ENCODE data around the gene SLC13A1. TPM values are rescaled to one million over a fixed set of nuclear protein-coding genes. Genes with fewer than 3 reads are reported as not detected.

Gene SLC13A1
- total and polyA plus RNA-seq, 12 donors: not detected

DNA sequence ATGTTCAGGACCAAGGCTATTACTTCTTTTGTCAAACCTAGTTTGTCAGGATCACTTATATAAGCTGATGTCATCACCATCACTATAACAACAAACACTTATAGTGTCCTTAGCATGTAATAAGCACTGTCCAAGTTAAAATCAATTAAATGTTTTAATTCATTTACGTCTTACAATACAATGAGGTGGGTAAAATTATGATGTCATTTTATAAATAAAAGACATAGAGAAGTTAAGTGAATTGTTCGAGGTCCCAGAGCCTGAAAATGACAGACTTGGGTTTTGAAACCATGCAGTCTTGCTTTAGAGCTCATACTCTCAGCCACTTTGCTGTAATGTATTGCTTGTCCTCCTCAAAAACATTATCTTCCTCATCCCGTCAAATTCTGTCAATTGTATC lies 48.3 kb downstream of the SLC13A1 start:
- 80 to 83% (median 83%) methylated on average over 3 of the region's 3 CpGs for WGBS, 4 donors
- no peak for TF ChIP-seq POLR2A (IDR thresholded peaks at IDR 0.05)
- TF ChIP-seq, protein P1, sequence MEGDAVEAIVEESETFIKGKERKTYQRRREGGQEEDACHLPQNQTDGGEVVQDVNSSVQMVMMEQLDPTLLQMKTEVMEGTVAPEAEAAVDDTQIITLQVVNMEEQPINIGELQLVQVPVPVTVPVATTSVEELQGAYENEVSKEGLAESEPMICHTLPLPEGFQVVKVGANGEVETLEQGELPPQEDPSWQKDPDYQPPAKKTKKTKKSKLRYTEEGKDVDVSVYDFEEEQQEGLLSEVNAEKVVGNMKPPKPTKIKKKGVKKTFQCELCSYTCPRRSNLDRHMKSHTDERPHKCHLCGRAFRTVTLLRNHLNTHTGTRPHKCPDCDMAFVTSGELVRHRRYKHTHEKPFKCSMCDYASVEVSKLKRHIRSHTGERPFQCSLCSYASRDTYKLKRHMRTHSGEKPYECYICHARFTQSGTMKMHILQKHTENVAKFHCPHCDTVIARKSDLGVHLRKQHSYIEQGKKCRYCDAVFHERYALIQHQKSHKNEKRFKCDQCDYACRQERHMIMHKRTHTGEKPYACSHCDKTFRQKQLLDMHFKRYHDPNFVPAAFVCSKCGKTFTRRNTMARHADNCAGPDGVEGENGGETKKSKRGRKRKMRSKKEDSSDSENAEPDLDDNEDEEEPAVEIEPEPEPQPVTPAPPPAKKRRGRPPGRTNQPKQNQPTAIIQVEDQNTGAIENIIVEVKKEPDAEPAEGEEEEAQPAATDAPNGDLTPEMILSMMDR (IDR thresholded peaks at IDR 0.05): no peak
- Histone ChIP-seq H3K9me3 (replicated peaks in 1 of 3) (no peaks in the 10 kb centered on the region), H3K4me1 (replicated peaks in 1 of 2) (no peaks in the 10 kb centered on the region), H3K27ac (no peak overlapping the region), H3K36me3 (replicated peaks in 1 of 2) (no peaks in the 10 kb centered on the region), H3K27me3 (no peaks in the 10 kb centered on the region), H3K4me3 (no peak overlapping the region)
- intact Hi-C loops (cut with DNase I): no loop called here
- DNase-seq: no peak

DNA sequence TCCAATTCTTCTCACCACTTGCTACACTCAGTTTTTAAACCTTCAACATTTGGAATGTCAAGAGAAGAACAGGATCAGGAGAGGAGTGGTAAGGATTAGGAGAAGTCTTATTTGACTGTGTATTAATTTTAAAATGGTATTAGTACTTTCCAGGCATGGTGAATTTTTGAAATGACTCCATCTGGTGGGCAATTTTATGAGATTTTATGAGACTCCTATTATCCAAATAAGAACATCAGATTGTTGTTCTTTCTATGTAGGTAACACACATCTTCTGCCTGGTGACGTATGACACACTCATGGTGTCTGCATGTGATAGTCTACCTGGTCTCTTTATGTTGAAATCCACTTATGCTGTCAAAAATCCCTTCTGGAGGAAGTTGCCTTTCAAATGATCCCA lies 51.0 kb downstream of the SLC13A1 start:
- intact Hi-C loops (cut with DNase I): no loop called here
- no peak for DNase-seq
- Histone ChIP-seq H3K36me3 (replicated peaks in 1 of 2) (no peaks in the 10 kb centered on the region), H3K27me3 (no peaks in the 10 kb centered on the region), H3K4me3 (no peak overlapping the region), H3K27ac (no peak overlapping the region), H3K9me3 (replicated peaks in 1 of 3) (no peaks in the 10 kb centered on the region), H3K4me1 (replicated peaks in 1 of 2) (no peaks in the 10 kb centered on the region)
- 53 to 88% (median 74%) methylated on average over 1 of the region's 1 CpG for WGBS, 4 donors
- TF ChIP-seq, protein P1 (IDR thresholded peaks at IDR 0.05): no peak
- TF ChIP-seq POLR2A (IDR thresholded peaks at IDR 0.05): no peak

DNA sequence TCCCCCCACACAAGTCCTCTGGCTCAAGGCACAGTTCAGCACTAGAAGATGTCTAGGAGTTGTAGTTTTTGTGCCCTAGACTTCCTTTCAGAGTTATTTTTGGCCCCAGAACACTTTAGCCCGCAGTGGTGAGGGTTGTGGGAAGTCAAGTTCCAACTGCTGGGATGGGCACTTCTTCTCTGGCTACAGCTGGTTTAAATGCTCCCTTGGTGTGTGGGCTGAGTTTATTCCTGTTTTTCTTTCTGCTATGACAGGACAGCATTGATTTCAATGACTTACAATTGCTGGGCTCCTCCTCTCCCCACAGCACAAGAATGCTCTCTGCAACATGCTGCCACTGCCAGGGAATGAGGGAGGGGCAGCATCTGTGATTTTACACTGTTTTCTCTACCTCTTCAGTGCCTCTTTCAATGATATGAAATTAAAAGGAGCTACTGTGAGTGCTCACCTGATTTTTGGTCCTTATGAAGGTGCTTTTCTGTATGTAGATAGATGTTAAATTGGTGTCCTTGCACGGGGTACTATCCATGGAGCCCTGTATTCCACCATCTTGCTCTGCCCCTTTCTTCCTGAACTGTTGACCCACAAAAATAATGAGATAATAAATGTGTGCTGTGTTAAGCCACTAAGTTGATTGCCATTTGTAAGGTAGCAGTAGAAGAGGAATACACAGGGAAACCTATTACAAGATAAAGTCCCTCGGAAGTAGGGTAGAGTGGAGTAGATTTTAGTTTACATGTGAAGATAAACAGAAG lies 56.3 kb downstream of the SLC13A1 start:
- Histone ChIP-seq H3K9me3 (replicated peaks in 1 of 3) (no peaks in the 10 kb centered on the region), H3K4me3 (no peak overlapping the region), H3K36me3 (replicated peaks in 1 of 2) (no peaks in the 10 kb centered on the region), H3K27me3 (no peaks in the 10 kb centered on the region), H3K27ac (no peak overlapping the region), H3K4me1 (replicated peaks in 1 of 2) (no peaks in the 10 kb centered on the region)
- intact Hi-C loops (cut with DNase I): no loop called here
- 72 to 78% (median 74%) methylated on average over 3 of the region's 3 CpGs for WGBS, 4 donors
- TF ChIP-seq, protein P1 (IDR thresholded peaks at IDR 0.05): no peak
- no peak for TF ChIP-seq POLR2A (IDR thresholded peaks at IDR 0.05)
- no peak for DNase-seq

DNA sequence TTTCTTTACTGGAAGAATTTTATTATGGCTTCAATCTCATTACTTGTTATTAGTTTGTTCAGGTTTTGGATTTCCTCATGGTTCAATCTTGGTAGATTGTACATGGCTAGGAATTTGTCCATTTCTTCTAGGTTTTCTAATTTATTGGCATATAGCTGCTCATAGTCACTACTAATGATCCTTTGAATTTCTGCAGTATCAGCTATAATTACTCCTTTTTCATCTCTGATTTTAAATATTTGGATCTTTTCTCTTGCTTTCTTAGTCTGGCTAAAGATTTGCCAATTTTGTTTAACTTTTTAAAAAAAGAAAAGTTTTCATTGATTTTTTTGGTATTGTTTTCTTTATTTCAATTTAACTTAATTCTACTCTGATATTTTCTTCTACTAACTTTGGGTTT lies 59.2 kb downstream of the SLC13A1 start:
- Histone ChIP-seq H3K4me3 (no peak overlapping the region), H3K9me3 (replicated peaks in 1 of 3) (no peaks in the 10 kb centered on the region), H3K27ac (no peak overlapping the region), H3K4me1 (replicated peaks in 1 of 2) (no peaks in the 10 kb centered on the region), H3K36me3 (replicated peaks in 1 of 2) (no peaks in the 10 kb centered on the region), H3K27me3 (no peaks in the 10 kb centered on the region)
- TF ChIP-seq, protein P1 (IDR thresholded peaks at IDR 0.05): no peak
- no peak for TF ChIP-seq POLR2A (IDR thresholded peaks at IDR 0.05)
- DNase-seq: no peak
- intact Hi-C loops (cut with DNase I): no loop called here

All from adrenal gland (tissue), 12 donors.